B cell (primary cell): ENCODE results near the gene RAP1A.

ENCODE experiments used
- EZH2 ChIP-seq: IDR thresholded peaks from 2 replicates; pipeline ENCODE4 v1.6.1; 2012; ENCODE audit warnings: borderline replicate concordance, low read depth, mild to moderate bottlenecking, moderate library complexity, low read length; ENCODE audit not compliant: insufficient read depth, poor library complexity, severe bottlenecking
- TF ChIP-seq, protein P1 (sequence below): fragments of 200-600 bp; IDR thresholded peaks from one replicate; pipeline ENCODE4 v1.8.0; 2022; ENCODE audit warnings: antibody characterized with exemption, mild to moderate bottlenecking

DNA sequence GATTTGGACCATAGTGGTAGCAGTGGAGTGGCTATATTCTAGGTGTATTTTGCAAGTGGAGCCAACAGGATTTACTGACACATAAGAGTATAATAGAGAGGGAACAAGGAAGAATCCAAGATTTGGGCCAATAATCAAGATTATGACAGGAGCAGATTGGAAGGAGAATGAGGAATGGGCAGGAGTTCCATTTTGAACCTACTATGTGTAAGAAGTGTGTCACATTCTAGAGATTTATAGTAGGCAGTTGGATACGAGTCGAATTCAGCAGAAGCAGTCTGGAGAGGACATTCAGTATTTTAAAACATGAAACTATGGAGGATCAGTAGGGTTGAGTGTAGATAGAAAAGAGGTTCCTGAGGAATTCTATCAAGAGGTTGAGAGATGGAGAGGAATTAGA, 97.9 kb downstream of the RAP1A start:
- TF ChIP-seq, protein P1, sequence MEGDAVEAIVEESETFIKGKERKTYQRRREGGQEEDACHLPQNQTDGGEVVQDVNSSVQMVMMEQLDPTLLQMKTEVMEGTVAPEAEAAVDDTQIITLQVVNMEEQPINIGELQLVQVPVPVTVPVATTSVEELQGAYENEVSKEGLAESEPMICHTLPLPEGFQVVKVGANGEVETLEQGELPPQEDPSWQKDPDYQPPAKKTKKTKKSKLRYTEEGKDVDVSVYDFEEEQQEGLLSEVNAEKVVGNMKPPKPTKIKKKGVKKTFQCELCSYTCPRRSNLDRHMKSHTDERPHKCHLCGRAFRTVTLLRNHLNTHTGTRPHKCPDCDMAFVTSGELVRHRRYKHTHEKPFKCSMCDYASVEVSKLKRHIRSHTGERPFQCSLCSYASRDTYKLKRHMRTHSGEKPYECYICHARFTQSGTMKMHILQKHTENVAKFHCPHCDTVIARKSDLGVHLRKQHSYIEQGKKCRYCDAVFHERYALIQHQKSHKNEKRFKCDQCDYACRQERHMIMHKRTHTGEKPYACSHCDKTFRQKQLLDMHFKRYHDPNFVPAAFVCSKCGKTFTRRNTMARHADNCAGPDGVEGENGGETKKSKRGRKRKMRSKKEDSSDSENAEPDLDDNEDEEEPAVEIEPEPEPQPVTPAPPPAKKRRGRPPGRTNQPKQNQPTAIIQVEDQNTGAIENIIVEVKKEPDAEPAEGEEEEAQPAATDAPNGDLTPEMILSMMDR = no peak
- no peak for TF ChIP-seq EZH2
